NCI-H1105 treated with DMSO at 0.1 percent for 48 hours (cell line): Measurements from ENCODE around the gene ZBTB47.

Experiments used
- DNase-seq: peaks from one replicate; lab custom pipeline; 2025; lab: John Stamatoyannopoulos, UW

Gene ZBTB47

GRCh38 chr3:42699511-42699971 is 46.0 kb downstream of the ZBTB47 start:
- no peak for DNase-seq

- no peak for DNase-seq
Measured at GRCh38 chr3:42700366-42701288, 47.1 kb downstream of the ZBTB47 start.

GRCh38 chr3:42701371-42702065 is 48.0 kb downstream of the ZBTB47 start:
- DNase-seq: no peak

- no peak for DNase-seq
Measured at GRCh38 chr3:42702066-42702951, 48.8 kb downstream of the ZBTB47 start, which contains the start of gene HHATL. HHATL (minus strand) TSS chr3:42702798; CDS start chr3:42700826, 1,972 bp downstream.

GRCh38 chr3:42702982-42703694 is 49.6 kb downstream of the ZBTB47 start:
- DNase-seq: no peak

GRCh38 chr3:42703695-42704025 is 50.2 kb downstream of the ZBTB47 start:
- DNase-seq: no peak

GRCh38 chr3:42704136-42704841 is 50.8 kb downstream of the ZBTB47 start:
- DNase-seq: no peak

GRCh38 chr3:42705058-42705767 is 51.7 kb downstream of the ZBTB47 start:
- DNase-seq: no peak

GRCh38 chr3:42705962-42706585 is 52.6 kb downstream of the ZBTB47 start:
- DNase-seq: no peak

GRCh38 chr3:42706721-42707619 is 53.5 kb downstream of the ZBTB47 start:
- no peak for DNase-seq

- DNase-seq: no peak
Measured at GRCh38 chr3:42707620-42708355, 54.3 kb downstream of the ZBTB47 start.

GRCh38 chr3:42708611-42709151 is 55.2 kb downstream of the ZBTB47 start:
- DNase-seq: no peak

GRCh38 chr3:42709621-42710020 is 56.1 kb downstream of the ZBTB47 start:
- DNase-seq: no peak

GRCh38 chr3:42710323-42711021 is 57.0 kb downstream of the ZBTB47 start:
- no peak for DNase-seq

GRCh38 chr3:42711491-42712343 is 58.2 kb downstream of the ZBTB47 start:
- DNase-seq: no peak

- DNase-seq: no peak
Measured at GRCh38 chr3:42712344-42712648, 58.8 kb downstream of the ZBTB47 start.
